WTC11 (cell line): ENCODE measurements around the gene SLC18A2.

ENCODE experiments used
- ARID4B ChIP-seq: sonication (generic); formaldehyde crosslinking; IDR thresholded peaks from 2 replicates; pipeline ENCODE4 v1.8.0; 2023; ENCODE audit warnings: missing genetic modification reagents, mild to moderate bottlenecking, borderline replicate concordance
- CTCF ChIP-seq: fragments of 200-600 bp; IDR thresholded peaks from 2 replicates; pipeline ENCODE4 v1.8.0; 2022; ENCODE audit warnings: antibody characterized with exemption
- NFE2L1 ChIP-seq: sonication (generic); formaldehyde crosslinking; IDR thresholded peaks from 2 replicates; pipeline ENCODE4 v1.8.1; 2023; ENCODE audit warnings: missing genetic modification reagents
- ZNF232 ChIP-seq: sonication (generic); formaldehyde crosslinking; IDR thresholded peaks from 2 replicates; pipeline ENCODE4 v1.8.0; 2022; ENCODE audit warnings: mild to moderate bottlenecking, missing genetic modification reagents
- ZNF317 ChIP-seq: sonication (generic); formaldehyde crosslinking; IDR thresholded peaks from 2 replicates; pipeline ENCODE4 v1.8.1; 2023; ENCODE audit warnings: low read depth, mild to moderate bottlenecking, moderate library complexity, missing genetic modification reagents, borderline replicate concordance

DNA sequence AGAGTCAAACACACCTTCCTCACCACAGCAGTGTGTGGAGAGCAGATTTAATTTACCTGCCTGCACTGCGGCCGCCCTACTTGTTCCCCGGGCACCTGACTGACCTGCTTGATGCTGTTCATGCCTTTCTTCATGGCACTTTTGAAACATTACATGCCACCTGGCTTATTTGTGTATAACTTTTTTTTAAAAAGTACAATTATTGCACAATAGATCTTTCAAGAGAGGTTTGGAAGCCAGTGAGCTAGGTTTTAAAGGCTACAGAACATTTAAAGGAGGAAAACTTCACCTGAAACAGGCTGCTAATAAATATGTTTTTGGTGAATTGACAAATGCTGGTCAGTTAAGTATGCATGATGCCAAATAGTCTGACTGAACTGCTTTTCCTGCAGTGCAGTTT lies 33.1 kb downstream of the SLC18A2 start:
- TF ChIP-seq ZNF232 (CRISPR knock-in tag) (no peak), ARID4B (CRISPR knock-in tag) (no peak), CTCF (no peak), ZNF317 (no peak), NFE2L1 (no peak)
